Osteoblast (primary cell): ENCODE measurements around the gene SLC28A1. TPM values are rescaled to one million over a fixed set of nuclear protein-coding genes. Genes with fewer than 3 reads are reported as not detected.

Source experiments
- DNase-seq: peaks from one replicate; pipeline ENCODE4 v3.0.0; 2011; ENCODE audit warnings: low spot score, mixed read lengths; ENCODE audit not compliant: insufficient read length; ENCODE audit errors: missing footprints
- H2AFZ ChIP-seq: 2 replicates; pipeline ENCODE4 v1.6.0; 2011; ENCODE audit warnings: mild to moderate bottlenecking, low read length
- H3K27ac ChIP-seq: 2 replicates; pipeline ENCODE4 v1.5.1; 2011; ENCODE audit warnings: mild to moderate bottlenecking, low read depth, low read length, moderate library complexity
- H3K27me3 ChIP-seq: 2 replicates; pipeline ENCODE4 v1.6.0; 2012; ENCODE audit warnings: mild to moderate bottlenecking, control low read depth, inconsistent platforms, low read length, moderate library complexity; ENCODE audit not compliant: insufficient read depth
- H3K36me3 ChIP-seq: 2 replicates; pipeline ENCODE4 v1.5.1; 2011; ENCODE audit warnings: mild to moderate bottlenecking, low read length, control low read depth, moderate library complexity; ENCODE audit not compliant: insufficient read depth
- H3K4me1 ChIP-seq: 2 replicates; pipeline ENCODE4 v1.5.1; 2011; ENCODE audit warnings: mild to moderate bottlenecking, low read length, control low read depth, moderate library complexity; ENCODE audit not compliant: insufficient read depth
- H3K4me2 ChIP-seq: 2 replicates; pipeline ENCODE4 v1.6.0; 2011; ENCODE audit warnings: mild to moderate bottlenecking, low read length; ENCODE audit not compliant: insufficient read depth
- H3K4me3 ChIP-seq: fragments of 200-600 bp; sonication (generic); 3 replicates; pipeline ENCODE4 v1.5.1; 2012; ENCODE audit warnings: mild to moderate bottlenecking, low read length, inconsistent platforms; ENCODE audit not compliant: insufficient read depth
- H3K79me2 ChIP-seq: 2 replicates; pipeline ENCODE4 v1.6.0; 2012; ENCODE audit warnings: mild to moderate bottlenecking, low read length, control low read depth, inconsistent platforms; ENCODE audit not compliant: insufficient read depth
- H3K9me3 ChIP-seq: 2 replicates; pipeline ENCODE4 v1.5.1; 2011; ENCODE audit warnings: low read depth, low read length, control low read depth
- H4K20me1 ChIP-seq: 2 replicates; pipeline ENCODE4 v1.6.0; 2012; ENCODE audit warnings: mild to moderate bottlenecking, low read length, control low read depth; ENCODE audit not compliant: insufficient read depth
- total RNA-seq: library from RNA; depleted of rRNA; stranded (reverse); fragments of >200 nt; gene quantifications from 2 replicates; pipeline ENCODE4 v1.2.3, GENCODE V29; 2012
- TF ChIP-seq, protein P1 (sequence below): IDR thresholded peaks from 2 replicates; pipeline ENCODE4 v1.5.1; 2011; ENCODE audit warnings: mild to moderate bottlenecking, low read depth, low read length, moderate library complexity; ENCODE audit errors: extremely low read depth

Gene SLC28A1
- total RNA-seq, 1 donor = not detected

DNA sequence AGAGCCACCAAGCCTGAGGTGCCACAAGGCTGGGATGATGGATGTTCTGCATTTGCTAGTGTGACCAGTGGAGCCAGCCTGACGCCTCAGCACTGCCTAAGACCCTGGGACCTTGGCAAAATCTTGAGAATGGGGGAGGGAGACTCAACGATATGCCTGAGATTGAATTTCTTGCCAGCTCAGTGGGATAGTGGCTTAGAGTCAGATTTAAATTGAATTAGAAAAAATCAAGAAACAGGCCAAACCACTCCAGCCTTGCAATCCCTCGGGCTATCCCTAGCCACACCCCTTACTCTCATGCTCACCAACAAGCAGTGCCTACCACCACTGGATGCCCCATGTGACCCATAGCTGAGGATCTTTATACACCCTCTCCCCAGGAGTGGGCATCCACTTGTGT, 78.5 kb downstream of the SLC28A1 start:
- Histone ChIP-seq H4K20me1 (no peaks in the 10 kb centered on the region), H3K27ac (no peak overlapping the region), H3K36me3 (no peaks in the 10 kb centered on the region), H3K4me1 (peaks cover 14% of the 10 kb centered on the region), H3K27me3 (no peaks in the 10 kb centered on the region), H3K4me3 (no peak overlapping the region), H3K4me2 (no peak overlapping the region), H2AFZ (no peak overlapping the region), H3K79me2 (no peaks in the 10 kb centered on the region), H3K9me3 (no peaks in the 10 kb centered on the region)
- TF ChIP-seq, protein P1, sequence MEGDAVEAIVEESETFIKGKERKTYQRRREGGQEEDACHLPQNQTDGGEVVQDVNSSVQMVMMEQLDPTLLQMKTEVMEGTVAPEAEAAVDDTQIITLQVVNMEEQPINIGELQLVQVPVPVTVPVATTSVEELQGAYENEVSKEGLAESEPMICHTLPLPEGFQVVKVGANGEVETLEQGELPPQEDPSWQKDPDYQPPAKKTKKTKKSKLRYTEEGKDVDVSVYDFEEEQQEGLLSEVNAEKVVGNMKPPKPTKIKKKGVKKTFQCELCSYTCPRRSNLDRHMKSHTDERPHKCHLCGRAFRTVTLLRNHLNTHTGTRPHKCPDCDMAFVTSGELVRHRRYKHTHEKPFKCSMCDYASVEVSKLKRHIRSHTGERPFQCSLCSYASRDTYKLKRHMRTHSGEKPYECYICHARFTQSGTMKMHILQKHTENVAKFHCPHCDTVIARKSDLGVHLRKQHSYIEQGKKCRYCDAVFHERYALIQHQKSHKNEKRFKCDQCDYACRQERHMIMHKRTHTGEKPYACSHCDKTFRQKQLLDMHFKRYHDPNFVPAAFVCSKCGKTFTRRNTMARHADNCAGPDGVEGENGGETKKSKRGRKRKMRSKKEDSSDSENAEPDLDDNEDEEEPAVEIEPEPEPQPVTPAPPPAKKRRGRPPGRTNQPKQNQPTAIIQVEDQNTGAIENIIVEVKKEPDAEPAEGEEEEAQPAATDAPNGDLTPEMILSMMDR = no peak
- DNase-seq = no peak

DNA sequence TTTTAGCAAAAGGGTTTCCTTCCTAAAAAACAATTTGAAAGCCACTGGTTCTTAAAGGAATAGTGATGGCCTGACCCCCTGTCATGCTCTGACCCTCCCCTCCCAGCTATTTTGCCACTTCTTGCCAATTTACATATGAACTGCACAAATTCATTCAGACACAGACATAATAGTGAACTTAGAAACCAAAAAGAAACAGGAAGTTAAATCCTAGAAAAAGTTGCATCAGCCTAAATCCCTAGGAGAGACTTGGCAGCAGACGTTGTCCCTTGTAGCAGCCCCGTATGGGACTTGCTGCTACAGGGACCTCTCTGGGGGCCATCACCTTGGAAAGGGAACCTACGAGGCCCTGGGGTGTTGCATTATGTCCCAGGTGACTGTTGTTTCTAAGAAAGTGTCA, 82.9 kb downstream of the SLC28A1 start:
- no peaks in the 10 kb centered on the region for H3K9me3 ChIP-seq
- peak overlapping the region; percentile 28 for H2AFZ ChIP-seq
- TF ChIP-seq, protein P1 = no peak

DNA sequence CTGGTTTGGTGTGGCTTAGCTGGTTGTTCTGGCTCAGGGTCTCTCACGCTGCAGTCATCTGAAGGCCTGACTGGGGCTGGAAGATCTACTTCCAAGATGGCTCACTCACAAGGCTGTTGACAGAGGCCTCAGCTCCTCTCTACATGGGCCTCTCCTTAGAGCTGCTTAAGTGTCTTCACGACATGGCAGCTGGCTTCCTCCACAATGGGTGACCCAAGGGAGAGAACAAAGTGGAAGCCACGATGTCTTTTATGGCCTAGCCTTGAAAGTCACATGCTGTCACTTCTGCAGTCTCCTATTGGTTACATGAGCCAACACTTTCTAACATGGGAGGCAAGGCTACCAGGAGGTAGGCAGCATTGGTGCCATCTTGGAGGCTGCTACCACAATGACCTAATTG, 83.8 kb downstream of the SLC28A1 start:
- H3K27me3 ChIP-seq = no peaks in the 10 kb centered on the region
- no peak for DNase-seq
- no peaks in the 10 kb centered on the region for H3K79me2 ChIP-seq
- TF ChIP-seq, protein P1 = no peak
- H3K4me3 ChIP-seq = no peak overlapping the region
- H3K4me1 ChIP-seq = peaks cover 2% of the 10 kb centered on the region
- H2AFZ ChIP-seq = no peak overlapping the region
- no peaks in the 10 kb centered on the region for H3K9me3 ChIP-seq
- H3K4me2 ChIP-seq = no peak overlapping the region
- no peak overlapping the region for H3K27ac ChIP-seq
- H4K20me1 ChIP-seq = no peaks in the 10 kb centered on the region
- H3K36me3 ChIP-seq = no peaks in the 10 kb centered on the region

More for the DNA sequence above, 82.9 kb downstream of the SLC28A1 start:
- no peak for DNase-seq
- Histone ChIP-seq H3K27ac (no peak overlapping the region), H4K20me1 (no peaks in the 10 kb centered on the region), H3K4me1 (no peaks in the 10 kb centered on the region), H3K79me2 (no peaks in the 10 kb centered on the region), H3K27me3 (no peaks in the 10 kb centered on the region), H3K36me3 (no peaks in the 10 kb centered on the region), H3K4me3 (no peak overlapping the region), H3K4me2 (no peak overlapping the region)

DNA sequence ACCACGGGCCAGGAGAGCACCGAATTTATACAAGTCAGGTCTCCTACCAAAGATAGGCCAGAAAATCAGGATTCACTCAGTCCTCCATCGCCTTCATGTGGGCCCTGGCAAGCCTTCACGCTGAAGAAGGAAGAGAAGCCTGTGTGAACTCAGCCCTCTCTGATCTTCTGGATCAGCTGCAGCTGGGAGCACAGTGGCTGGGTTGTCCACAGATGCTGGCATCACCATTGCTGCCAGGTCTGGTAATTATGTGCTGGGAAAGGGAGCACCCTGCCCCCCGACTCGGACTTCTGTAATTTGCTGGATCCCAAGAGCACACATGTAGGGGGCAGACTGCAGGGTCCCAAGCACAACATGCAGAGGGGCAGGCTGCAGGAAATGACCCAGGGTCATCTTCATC, 84.8 kb downstream of the SLC28A1 start:
- no peak overlapping the region for H3K4me2 ChIP-seq

More for the DNA sequence above, 84.8 kb downstream of the SLC28A1 start:
- Histone ChIP-seq H3K36me3 (no peaks in the 10 kb centered on the region), H3K9me3 (no peaks in the 10 kb centered on the region), H3K27ac (no peak overlapping the region), H3K79me2 (no peaks in the 10 kb centered on the region), H4K20me1 (no peaks in the 10 kb centered on the region), H3K4me1 (peaks cover 11% of the 10 kb centered on the region), H2AFZ (no peak overlapping the region), H3K27me3 (no peaks in the 10 kb centered on the region), H3K4me3 (no peak overlapping the region)
- DNase-seq = no peak
- TF ChIP-seq, protein P1 = no peak
